Measurements from ENCODE around the gene CORO2B.

DNA sequence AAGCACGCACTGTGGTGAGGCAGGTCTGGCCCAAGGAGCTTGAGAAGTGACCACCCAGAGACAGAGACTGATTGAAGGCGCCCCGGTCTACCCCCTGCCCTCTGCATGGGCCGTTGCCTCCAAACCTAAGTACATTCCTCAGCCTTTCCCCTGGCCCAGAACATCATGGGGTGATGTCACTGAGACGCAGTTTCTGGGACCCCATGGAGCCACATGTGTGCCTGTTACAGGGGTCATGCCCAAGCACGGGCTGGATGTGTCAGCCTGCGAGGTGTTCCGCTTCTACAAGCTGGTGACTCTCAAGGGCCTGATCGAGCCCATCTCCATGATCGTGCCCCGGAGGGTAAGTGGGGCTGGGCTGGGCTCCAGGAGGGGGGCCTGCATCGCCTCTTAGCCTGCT is 139.7 kb downstream of the CORO2B start:
- TF ChIP-seq, protein P1, sequence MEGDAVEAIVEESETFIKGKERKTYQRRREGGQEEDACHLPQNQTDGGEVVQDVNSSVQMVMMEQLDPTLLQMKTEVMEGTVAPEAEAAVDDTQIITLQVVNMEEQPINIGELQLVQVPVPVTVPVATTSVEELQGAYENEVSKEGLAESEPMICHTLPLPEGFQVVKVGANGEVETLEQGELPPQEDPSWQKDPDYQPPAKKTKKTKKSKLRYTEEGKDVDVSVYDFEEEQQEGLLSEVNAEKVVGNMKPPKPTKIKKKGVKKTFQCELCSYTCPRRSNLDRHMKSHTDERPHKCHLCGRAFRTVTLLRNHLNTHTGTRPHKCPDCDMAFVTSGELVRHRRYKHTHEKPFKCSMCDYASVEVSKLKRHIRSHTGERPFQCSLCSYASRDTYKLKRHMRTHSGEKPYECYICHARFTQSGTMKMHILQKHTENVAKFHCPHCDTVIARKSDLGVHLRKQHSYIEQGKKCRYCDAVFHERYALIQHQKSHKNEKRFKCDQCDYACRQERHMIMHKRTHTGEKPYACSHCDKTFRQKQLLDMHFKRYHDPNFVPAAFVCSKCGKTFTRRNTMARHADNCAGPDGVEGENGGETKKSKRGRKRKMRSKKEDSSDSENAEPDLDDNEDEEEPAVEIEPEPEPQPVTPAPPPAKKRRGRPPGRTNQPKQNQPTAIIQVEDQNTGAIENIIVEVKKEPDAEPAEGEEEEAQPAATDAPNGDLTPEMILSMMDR (IDR thresholded peaks at IDR 0.05; ENCODE audit: insufficient read depth, low read length, poor library complexity, severe bottlenecking), result no peak
- TF ChIP-seq EZH2phosphoT487 (conservative IDR thresholded peaks at IDR 0.05; ENCODE audit: low read length), result no peak
